ENCODE measurements around the gene LCLAT1.

- TF ChIP-seq POLR2A (IDR thresholded peaks at IDR 0.05; ENCODE audit: low read depth) (no peak), EP300 (IDR thresholded peaks at IDR 0.05) (no peak)
These were observed 179.4 kb downstream of the LCLAT1 start for GRCh38 chr2:30626397-30626796.
